ENCODE results near the gene POLR1B.
A peak's percentile ranks its signal among the peaks of the same experiment; 100 is the strongest.

POLR1B gene

DNA sequence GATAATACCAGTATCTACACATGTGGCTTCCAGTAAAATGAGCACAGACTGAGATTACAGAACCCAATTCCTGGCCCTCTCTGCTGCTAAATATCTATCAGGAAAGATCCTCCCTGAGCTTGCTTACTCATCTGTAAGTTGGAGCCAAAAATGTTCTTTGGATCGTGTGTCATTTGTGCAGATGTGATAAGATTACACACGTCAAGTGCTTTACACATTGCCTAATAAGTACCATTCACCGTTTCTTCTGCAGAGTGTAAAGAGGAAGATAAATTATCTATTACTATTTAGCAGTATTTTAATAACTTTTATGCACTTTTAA lies 80.2 kb downstream of the POLR1B start:
- peak; percentile 81 for DNase-seq (ENCODE audit: low read depth, low spot score)
- TF ChIP-seq, protein P1, sequence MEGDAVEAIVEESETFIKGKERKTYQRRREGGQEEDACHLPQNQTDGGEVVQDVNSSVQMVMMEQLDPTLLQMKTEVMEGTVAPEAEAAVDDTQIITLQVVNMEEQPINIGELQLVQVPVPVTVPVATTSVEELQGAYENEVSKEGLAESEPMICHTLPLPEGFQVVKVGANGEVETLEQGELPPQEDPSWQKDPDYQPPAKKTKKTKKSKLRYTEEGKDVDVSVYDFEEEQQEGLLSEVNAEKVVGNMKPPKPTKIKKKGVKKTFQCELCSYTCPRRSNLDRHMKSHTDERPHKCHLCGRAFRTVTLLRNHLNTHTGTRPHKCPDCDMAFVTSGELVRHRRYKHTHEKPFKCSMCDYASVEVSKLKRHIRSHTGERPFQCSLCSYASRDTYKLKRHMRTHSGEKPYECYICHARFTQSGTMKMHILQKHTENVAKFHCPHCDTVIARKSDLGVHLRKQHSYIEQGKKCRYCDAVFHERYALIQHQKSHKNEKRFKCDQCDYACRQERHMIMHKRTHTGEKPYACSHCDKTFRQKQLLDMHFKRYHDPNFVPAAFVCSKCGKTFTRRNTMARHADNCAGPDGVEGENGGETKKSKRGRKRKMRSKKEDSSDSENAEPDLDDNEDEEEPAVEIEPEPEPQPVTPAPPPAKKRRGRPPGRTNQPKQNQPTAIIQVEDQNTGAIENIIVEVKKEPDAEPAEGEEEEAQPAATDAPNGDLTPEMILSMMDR (IDR thresholded peaks at IDR 0.05; ENCODE audit: low read depth, low read length) = no peak
- no peak overlapping the region for H3K4me3 ChIP-seq (ENCODE audit: low read depth, low read length)
- in situ Hi-C loops (cut with HindIII; ENCODE audit: low sequenced_read_pairs) = no loop called here

DNA sequence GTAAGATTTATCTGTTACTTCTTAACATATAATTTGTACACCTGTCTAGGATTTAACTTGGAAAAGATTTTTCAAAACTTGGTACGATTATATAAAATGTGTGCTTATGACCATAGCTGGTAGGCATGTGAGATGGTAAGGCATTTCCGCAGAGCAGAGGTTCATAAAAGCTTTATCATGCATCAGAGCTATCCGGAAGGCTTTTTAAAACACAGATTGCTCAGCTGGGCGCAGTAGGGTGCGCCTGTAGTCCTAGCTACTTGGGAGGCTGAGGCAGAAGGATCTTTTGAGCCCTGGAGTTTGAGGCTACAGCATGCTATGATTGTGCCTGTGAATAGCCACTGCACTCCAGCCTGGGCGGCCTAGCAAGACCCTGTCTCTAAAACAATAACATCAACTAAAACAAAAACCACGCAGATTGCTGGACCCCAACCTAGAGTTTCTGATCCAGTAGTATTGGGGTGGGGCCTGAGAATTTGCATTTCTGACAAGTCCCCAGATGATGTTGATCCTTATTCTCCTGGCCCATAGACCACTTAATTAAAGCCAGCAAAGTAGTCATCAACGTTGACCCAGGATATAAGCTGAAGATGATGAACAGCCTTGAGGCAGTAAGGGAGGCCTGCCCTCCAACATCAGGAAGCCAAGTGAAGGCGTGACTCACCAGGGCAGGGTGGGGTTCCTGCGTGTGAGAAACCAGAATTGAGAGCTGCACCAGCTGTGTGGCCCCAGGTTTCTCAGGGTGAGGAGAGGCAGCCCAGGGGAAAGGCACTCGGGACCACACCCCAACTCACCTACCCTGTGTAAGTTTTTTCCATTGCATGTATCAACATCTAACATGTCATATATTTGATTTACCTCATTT lies 81.9 kb downstream of the POLR1B start:
- DNase-seq (ENCODE audit: low read depth, low spot score) = peak; percentile 75
- in situ Hi-C loops (cut with HindIII; ENCODE audit: low sequenced_read_pairs) = no loop called here
- no peak overlapping the region for H3K4me3 ChIP-seq (ENCODE audit: low read depth, low read length)
- TF ChIP-seq, protein P1 (IDR thresholded peaks at IDR 0.05; ENCODE audit: low read depth, low read length) = no peak

DNA sequence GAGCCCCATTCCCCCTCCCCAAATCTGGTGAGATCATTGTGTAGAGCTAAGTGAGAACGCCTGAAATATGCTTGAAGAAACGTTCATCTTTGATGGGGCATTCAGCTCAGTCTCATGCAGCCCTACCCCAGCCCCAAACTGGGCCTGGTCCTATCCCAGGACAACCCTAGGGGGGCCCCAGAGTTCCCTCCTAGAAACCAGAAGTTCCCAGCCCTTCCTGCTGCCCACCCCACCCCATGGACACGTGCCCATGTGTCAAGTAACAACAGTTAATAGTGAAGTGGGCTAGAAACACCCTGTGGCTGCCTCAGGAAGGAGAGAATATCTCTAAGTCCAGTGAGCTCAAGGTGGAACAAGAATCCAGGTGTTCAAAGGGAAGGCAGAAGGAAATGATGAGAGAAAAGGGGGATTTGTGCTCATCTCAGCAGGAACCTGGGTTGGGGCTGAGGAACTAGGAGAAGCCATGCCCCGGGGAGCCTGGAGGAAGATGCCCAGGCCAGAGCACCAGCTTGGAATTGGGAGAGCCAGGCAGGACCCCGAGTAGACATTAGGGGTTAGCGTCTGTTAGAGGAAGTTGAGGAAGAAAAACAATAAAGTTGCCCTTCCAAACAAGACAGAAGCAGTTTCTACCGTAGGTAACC lies 83.3 kb downstream of the POLR1B start:
- no peak for DNase-seq (ENCODE audit: low read depth, low spot score)
- in situ Hi-C loops (cut with HindIII; ENCODE audit: low sequenced_read_pairs) = no loop called here
- no peak overlapping the region for H3K4me3 ChIP-seq (ENCODE audit: low read depth, low read length)
- TF ChIP-seq, protein P1 (IDR thresholded peaks at IDR 0.05; ENCODE audit: low read depth, low read length) = no peak

- DNase-seq (ENCODE audit: low read depth, low spot score) = peak; percentile 81
- in situ Hi-C loops (cut with HindIII; ENCODE audit: low sequenced_read_pairs) = no loop called here
- H3K4me3 ChIP-seq (ENCODE audit: low read depth, low read length) = peak overlapping the region; percentile 10
- TF ChIP-seq, protein P1 (IDR thresholded peaks at IDR 0.05; ENCODE audit: low read depth, low read length) = peak; percentile 94
Observed at GRCh38 chr2:112626604-112627059, 84.4 kb downstream of the POLR1B start.

Data from astrocyte of the spinal cord (primary cell).